ENCODE measurements around the gene ADAMTS13.
"Not testable (repeated sequence)": the region's sequence is repeated elsewhere in the genome, so short reads cannot be mapped to it uniquely, and the experiment has no call there.

Gene ADAMTS13

GRCh38 chr9:133391449-133391848 is 30.7 kb upstream of the ADAMTS13 start:
- in situ Hi-C loops (cut with MboI; ENCODE audit: low sequenced_read_pairs), result not testable (repeated sequence)

- in situ Hi-C loops (cut with MboI; ENCODE audit: low sequenced_read_pairs), result not testable (repeated sequence)
Observed at GRCh38 chr9:133392308-133392707, 29.9 kb upstream of the ADAMTS13 start.

GRCh38 chr9:133393399-133393798 is 28.8 kb upstream of the ADAMTS13 start:
- in situ Hi-C loops (cut with MboI; ENCODE audit: low sequenced_read_pairs), result no loop called here

- in situ Hi-C loops (cut with MboI; ENCODE audit: low sequenced_read_pairs), result no loop called here
Observed at GRCh38 chr9:133394687-133395271, 27.4 kb upstream of the ADAMTS13 start.

- in situ Hi-C loops (cut with MboI; ENCODE audit: low sequenced_read_pairs), result no loop called here
Observed at GRCh38 chr9:133396952-133397351, 25.2 kb upstream of the ADAMTS13 start.

- in situ Hi-C loops (cut with MboI; ENCODE audit: low sequenced_read_pairs), result no loop called here
Observed at GRCh38 chr9:133397370-133397769, 24.8 kb upstream of the ADAMTS13 start.

GRCh38 chr9:133397895-133398294 is 24.3 kb upstream of the ADAMTS13 start:
- in situ Hi-C loops (cut with MboI; ENCODE audit: low sequenced_read_pairs), result no loop called here

GRCh38 chr9:133400292-133400691 is 21.9 kb upstream of the ADAMTS13 start:
- in situ Hi-C loops (cut with MboI; ENCODE audit: low sequenced_read_pairs), result no loop called here

- in situ Hi-C loops (cut with MboI; ENCODE audit: low sequenced_read_pairs), result no loop called here
Observed at GRCh38 chr9:133401588-133401987, 20.6 kb upstream of the ADAMTS13 start.

GRCh38 chr9:133402689-133403088 is 19.5 kb upstream of the ADAMTS13 start:
- in situ Hi-C loops (cut with MboI; ENCODE audit: low sequenced_read_pairs), result no loop called here

- in situ Hi-C loops (cut with MboI; ENCODE audit: low sequenced_read_pairs), result no loop called here
Observed at GRCh38 chr9:133403766-133404453, 18.3 kb upstream of the ADAMTS13 start.

GRCh38 chr9:133404454-133405002 is 17.6 kb upstream of the ADAMTS13 start:
- in situ Hi-C loops (cut with MboI; ENCODE audit: low sequenced_read_pairs), result no loop called here

GRCh38 chr9:133405508-133406438 is 16.4 kb upstream of the ADAMTS13 start:
- in situ Hi-C loops (cut with MboI; ENCODE audit: low sequenced_read_pairs), result no loop called here

GRCh38 chr9:133406480-133407307 is 15.5 kb upstream of the ADAMTS13 start:
- in situ Hi-C loops (cut with MboI; ENCODE audit: low sequenced_read_pairs), result no loop called here

- in situ Hi-C loops (cut with MboI; ENCODE audit: low sequenced_read_pairs), result no loop called here
Observed at GRCh38 chr9:133408042-133408441, 14.1 kb upstream of the ADAMTS13 start.

- in situ Hi-C loops (cut with MboI; ENCODE audit: low sequenced_read_pairs), result no loop called here
Observed at GRCh38 chr9:133415170-133415569, 7.0 kb upstream of the ADAMTS13 start.

- in situ Hi-C loops (cut with MboI; ENCODE audit: low sequenced_read_pairs), result no loop called here
Observed at GRCh38 chr9:133417541-133418461, 4.4 kb upstream of the ADAMTS13 start, which contains the start of gene REXO4. REXO4 (minus strand) TSS chr9:133418010; CDS start chr9:133417844, 166 bp downstream.

GRCh38 chr9:133419005-133419404 is 3.2 kb upstream of the ADAMTS13 start:
- in situ Hi-C loops (cut with MboI; ENCODE audit: low sequenced_read_pairs), result no loop called here

GRCh38 chr9:133420392-133420827 is 1.8 kb upstream of the ADAMTS13 start:
- in situ Hi-C loops (cut with MboI; ENCODE audit: low sequenced_read_pairs), result no loop called here

Data from HL-60/S4 (cell line).